Measurements from ENCODE around the gene NAT14.

- TF ChIP-seq CTCF (IDR thresholded peaks at IDR 0.05; ENCODE audit: low read length) (no peak), EZH2 (optimal IDR thresholded peaks at IDR 0.05; ENCODE audit: low read depth, low read length) (no peak), EZH2phosphoT487 (IDR thresholded peaks at IDR 0.05; ENCODE audit: low read length) (no peak)
Measured at GRCh38 chr19:55455576-55456235, 29.3 kb upstream of the NAT14 start.

All from MM.1S (cell line).